AG09319 (cell line): ENCODE data around the gene ADGRL3.

Experiments
- DNase-seq: peaks from one replicate; pipeline ENCODE4 v3.0.0-alpha.2; 2010; ENCODE audit warnings: low read depth; ENCODE audit errors: extremely low read depth
- TF ChIP-seq, protein P1 (sequence below): IDR thresholded peaks from 2 replicates; pipeline ENCODE4 v1.5.1; 2011; ENCODE audit warnings: low read depth, mild to moderate bottlenecking, inconsistent platforms, low read length, moderate library complexity

The ADGRL3 gene

DNA sequence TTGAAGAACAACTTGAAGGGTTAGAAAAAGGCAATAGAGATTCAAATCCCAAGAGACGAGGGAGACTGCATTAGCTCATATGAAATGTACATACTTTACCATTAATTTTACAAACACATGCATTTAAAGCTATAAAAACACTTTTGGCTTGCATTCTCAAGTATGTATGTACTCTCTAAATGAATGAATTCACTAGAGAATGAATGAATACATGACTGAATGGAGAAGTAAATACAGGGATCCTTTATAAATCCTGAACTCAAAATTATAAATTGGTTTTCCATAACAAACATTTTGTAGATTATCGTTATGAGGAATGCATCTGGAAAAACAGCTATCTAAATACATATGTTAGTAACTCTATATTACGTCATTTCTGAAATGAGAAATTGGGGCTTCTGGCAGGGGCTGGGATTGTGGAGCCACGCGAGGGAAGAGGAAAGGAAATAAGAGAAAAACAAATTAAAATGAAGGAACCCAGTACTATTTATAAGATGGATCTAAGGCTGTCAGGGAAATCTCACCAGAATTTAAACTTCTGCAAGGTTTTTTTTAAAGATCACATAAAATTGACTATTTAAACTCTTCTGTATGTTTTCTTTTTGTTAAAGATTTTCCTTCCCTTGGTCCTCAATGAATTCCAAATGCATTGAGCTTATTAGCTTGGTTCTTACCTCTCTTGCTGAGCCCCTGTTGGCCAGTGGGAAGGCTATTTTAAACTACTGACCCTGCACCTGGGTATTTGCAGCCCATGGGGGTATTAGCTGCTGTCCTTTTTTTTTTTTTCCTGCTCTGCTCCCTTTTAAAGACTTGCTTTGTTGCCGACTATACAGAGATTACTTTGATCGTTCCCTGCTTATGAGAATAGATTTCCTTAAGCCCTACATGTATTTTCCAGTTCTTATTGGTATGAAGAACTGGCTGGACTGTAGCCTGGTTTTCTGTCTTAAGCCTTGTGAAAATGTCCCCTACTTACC, 207.8 kb downstream of the ADGRL3 start:
- DNase-seq, result no peak
- TF ChIP-seq, protein P1, sequence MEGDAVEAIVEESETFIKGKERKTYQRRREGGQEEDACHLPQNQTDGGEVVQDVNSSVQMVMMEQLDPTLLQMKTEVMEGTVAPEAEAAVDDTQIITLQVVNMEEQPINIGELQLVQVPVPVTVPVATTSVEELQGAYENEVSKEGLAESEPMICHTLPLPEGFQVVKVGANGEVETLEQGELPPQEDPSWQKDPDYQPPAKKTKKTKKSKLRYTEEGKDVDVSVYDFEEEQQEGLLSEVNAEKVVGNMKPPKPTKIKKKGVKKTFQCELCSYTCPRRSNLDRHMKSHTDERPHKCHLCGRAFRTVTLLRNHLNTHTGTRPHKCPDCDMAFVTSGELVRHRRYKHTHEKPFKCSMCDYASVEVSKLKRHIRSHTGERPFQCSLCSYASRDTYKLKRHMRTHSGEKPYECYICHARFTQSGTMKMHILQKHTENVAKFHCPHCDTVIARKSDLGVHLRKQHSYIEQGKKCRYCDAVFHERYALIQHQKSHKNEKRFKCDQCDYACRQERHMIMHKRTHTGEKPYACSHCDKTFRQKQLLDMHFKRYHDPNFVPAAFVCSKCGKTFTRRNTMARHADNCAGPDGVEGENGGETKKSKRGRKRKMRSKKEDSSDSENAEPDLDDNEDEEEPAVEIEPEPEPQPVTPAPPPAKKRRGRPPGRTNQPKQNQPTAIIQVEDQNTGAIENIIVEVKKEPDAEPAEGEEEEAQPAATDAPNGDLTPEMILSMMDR, result no peak

DNA sequence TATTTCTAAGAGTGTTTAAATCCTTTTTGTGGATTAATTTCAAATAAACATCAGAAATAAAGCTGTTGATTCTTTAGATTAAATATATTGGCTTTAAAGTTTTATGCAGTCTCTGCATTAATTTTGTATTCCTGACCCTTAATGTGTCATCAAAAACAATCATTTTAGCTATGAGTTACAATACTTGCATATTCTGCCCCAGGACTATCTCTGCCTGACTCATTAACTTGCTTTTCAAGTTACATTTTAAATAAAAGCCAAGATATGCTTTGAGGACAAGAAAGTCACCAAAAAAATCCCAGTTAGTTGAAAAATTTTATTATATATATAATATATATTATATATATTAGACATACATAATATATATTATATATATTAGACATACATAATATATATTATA, 208.7 kb downstream of the ADGRL3 start:
- TF ChIP-seq, protein P1, result no peak
- DNase-seq, result no peak

DNA sequence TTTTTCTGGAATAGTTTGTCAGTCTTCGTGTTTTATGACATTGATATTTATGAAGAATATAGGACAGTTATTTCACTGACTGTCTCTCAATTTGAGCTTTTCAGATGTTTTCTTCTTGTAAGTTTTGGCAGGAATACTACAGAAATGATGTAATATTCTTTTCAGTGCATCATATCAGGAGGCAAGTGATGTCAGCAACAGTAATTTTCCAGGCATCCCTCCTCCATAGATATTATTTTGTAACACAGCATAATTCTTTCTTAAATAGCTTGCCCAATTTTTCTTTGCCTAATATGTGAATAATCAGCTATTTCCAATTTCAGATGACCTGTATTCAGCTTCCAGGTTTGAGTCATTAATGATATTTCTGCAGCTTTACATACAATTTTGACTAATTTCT, 211.1 kb downstream of the ADGRL3 start:
- TF ChIP-seq, protein P1, result no peak
- DNase-seq, result no peak

DNA sequence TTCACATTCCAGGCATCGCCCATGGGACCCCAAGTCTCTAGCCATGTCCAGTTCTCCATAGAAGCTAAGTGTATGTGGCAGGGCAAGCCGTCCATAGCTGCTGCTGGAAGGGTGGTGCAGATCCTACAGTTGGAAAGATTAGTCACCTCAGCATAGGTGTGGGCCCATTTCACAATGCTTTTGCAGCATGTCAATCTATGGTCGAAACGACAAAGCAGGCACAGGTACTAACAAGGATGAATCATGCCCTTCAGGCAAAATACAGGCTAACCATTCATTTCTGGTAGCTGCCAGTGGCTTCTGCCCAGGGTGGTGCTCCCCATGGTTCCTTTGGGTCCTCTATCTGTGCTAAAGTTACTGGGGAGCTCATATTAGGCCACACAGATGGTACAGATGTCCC, 225.2 kb downstream of the ADGRL3 start:
- no peak for DNase-seq
- TF ChIP-seq, protein P1, result no peak

DNA sequence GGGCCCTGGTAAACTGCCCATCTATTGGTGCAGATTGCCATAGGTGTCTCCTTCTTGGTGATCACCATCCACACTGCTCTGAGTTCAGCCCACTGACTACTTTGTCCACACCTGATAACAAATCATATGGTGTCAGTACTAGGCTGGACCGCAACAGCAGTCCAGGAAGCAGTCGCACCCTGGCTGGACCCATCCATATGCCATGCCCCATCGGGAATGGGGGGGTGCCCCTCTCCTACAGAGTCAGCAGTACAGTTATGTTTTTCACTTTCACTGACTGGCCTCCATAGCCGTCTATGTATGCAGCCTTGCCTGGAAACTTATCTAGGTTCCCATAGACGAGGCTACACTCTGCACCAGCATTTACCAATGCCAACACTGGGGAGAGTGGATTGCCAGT, 226.1 kb downstream of the ADGRL3 start:
- TF ChIP-seq, protein P1, result no peak
- no peak for DNase-seq

DNA sequence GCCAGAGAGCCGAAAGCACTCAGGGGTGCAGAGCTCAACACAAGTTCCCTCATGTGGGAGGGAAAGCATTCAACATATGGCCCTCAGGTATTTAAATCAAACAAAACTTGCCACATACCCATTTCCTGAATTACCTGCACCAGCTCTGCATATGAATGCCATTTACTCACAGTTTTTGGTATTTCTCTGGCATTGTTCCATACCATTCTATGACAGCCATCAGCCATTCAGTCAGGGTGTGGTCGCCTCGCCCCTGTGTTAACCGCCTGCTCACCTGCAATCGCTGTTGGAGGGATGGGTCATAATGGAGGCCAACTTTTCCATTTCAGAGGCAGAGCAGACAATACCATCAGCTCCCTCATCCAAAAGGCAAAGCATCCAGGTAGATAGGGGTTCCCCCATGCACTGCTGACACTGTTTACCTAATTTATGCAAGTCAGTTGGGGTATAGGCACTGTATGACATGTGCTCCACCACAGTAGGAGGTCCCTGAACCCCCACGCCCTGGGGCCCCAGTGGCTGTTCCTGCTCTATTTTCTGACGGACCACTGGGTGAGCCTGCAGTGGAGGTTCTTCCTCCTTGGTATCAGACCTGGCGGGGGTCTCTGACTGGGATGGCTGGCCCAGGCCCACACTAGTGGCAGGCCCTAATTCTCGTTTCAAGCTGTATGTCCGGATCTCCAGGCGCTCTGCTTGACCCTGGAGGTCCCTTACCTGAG, 227.1 kb downstream of the ADGRL3 start:
- TF ChIP-seq, protein P1, result no peak
- DNase-seq, result no peak

DNA sequence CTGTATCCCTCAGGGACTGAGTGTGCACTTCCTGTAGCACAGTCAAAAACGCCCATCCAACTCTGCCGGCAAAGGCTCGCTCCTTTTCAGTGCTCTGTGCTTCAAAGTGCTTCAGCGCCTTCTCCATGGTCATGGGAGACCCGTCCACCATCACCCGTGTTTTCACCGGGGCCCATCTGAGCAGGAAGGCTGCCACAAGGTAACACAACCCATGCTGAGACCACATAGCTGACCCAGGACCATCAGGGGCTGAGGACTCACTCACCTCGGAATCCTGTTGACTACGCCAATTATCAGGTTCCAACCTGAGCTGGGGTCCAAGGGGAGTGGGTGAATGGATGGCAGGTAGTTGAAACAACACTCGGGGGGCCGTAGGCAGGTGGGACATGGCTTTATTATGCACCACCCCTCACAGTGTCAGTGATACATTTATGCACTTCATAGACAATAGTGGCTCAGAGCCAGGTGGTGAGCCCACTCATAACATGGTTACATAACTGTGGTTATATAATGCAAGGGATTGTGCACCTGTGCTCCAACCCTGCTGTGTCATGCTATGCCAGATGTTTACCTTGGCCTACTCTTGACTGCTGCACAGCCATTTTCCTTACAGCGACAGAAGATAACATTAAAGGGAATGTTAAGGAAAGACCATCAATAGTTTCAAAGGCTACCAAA, 227.8 kb downstream of the ADGRL3 start:
- TF ChIP-seq, protein P1, result no peak
- no peak for DNase-seq
